K562 (cell line): Measurements from ENCODE around the gene LRGUK.

Experiments
- CBFB ChIP-seq: sonication (generic); formaldehyde crosslinking; IDR thresholded peaks from 2 replicates; pipeline ENCODE4 v1.4.0; 2020; ENCODE audit warnings: mild to moderate bottlenecking, missing genetic modification reagents
- CTCF ChIP-seq, 3 experiments: IDR thresholded peaks in 2 of 3; conservative IDR thresholded peaks in 1 of 3; 2 replicates each; pipeline ENCODE4 v1.5.1; 2011 to 2012; ENCODE audit warnings: low read length in 3 of 3, mild to moderate bottlenecking in 3 of 3, control low read depth in 2 of 3, improper control_type of control experiment in 1 of 3, inconsistent platforms in 1 of 3, low read depth in 1 of 3, mixed read lengths in 1 of 3, moderate library complexity in 1 of 3; ENCODE audit not compliant: insufficient read depth in 2 of 3
- ELK1 ChIP-seq: sonication (generic); formaldehyde crosslinking; IDR thresholded peaks from 2 replicates; pipeline ENCODE4 v1.8.1; 2022; ENCODE audit warnings: missing genetic modification reagents
- ETV5 ChIP-seq: sonication (generic); formaldehyde crosslinking; IDR thresholded peaks from 2 replicates; pipeline ENCODE4 v1.4.0; 2020; ENCODE audit warnings: low read depth, mild to moderate bottlenecking, missing genetic modification reagents
- EZH2 ChIP-seq: IDR thresholded peaks from 2 replicates; pipeline ENCODE4 v1.6.1; 2012; ENCODE audit warnings: low read depth, mild to moderate bottlenecking, inconsistent platforms, low read length, borderline replicate concordance
- HDGF ChIP-seq: fragments of 450-650 bp; IDR thresholded peaks from 2 replicates; pipeline ENCODE4 v1.6.1; 2016
- MNT ChIP-seq, 2 experiments: fragments of 450-650 bp; conservative IDR thresholded peaks; 2 replicates each; pipeline ENCODE4 v1.6.1; 2017; ENCODE audit warnings: mild to moderate bottlenecking in 2 of 2, moderate library complexity in 2 of 2
- MXI1 ChIP-seq: IDR thresholded peaks from 2 replicates; pipeline ENCODE4 v1.6.1; 2011; ENCODE audit warnings: low read depth, mild to moderate bottlenecking, improper control_type of control experiment, low read length
- PATZ1 ChIP-seq: fragments of 250-450 bp; sonication (Bioruptor Pico); IDR thresholded peaks from 2 replicates; pipeline ENCODE4 v1.5.0; 2020; ENCODE audit warnings: mild to moderate bottlenecking, borderline replicate concordance
- PML ChIP-seq: IDR thresholded peaks from 2 replicates; pipeline ENCODE4 v1.6.1; 2012; ENCODE audit warnings: low read length, inconsistent platforms
- POLR2A ChIP-seq: fragments of 450-650 bp; conservative IDR thresholded peaks from 2 replicates; pipeline ENCODE4 v1.6.1; 2016
- POLR2AphosphoS5 ChIP-seq: IDR thresholded peaks from 2 replicates; pipeline ENCODE4 v1.6.1; 2011; ENCODE audit warnings: mild to moderate bottlenecking, low read depth, low read length, moderate library complexity; ENCODE audit not compliant: control insufficient read depth, insufficient read depth
- SMARCA5 ChIP-seq: fragments of 450-650 bp; IDR thresholded peaks from 2 replicates; pipeline ENCODE4 v1.6.1; 2016
- SP1 ChIP-seq: sonication (generic); formaldehyde crosslinking; IDR thresholded peaks from 2 replicates; pipeline ENCODE4 v1.8.1; 2022; ENCODE audit warnings: mild to moderate bottlenecking, missing genetic modification reagents

GRCh38 chr7:134187893-134188292 is 60.8 kb downstream of the LRGUK start:
- no peak for TF ChIP-seq SP1 (CRISPR knock-in tag)
- TF ChIP-seq POLR2A, result no peak
- TF ChIP-seq PATZ1 (CRISPR knock-in tag), result no peak
- TF ChIP-seq PML, result no peak
- TF ChIP-seq MNT (conservative IDR thresholded peaks at IDR 0.05), result no peak
- TF ChIP-seq CBFB, result no peak
- TF ChIP-seq CTCF (IDR thresholded peaks at IDR 0.05 in 2 of 3, conservative IDR thresholded peaks at IDR 0.05 in 1 of 3; ENCODE audit: insufficient read depth in 2 of 3, low read depth in 1 of 3, low read length in 3 of 3), result no peak
- no peak for TF ChIP-seq ETV5 (CRISPR knock-in tag)
- no peak for TF ChIP-seq SMARCA5
- TF ChIP-seq POLR2AphosphoS5, result no peak
- no peak for TF ChIP-seq ELK1 (CRISPR knock-in tag)
- no peak for TF ChIP-seq EZH2
- TF ChIP-seq MXI1, result no peak
- no peak for TF ChIP-seq HDGF
